Measurements from ENCODE around the gene AIP. TPM values are rescaled to one million over a fixed set of nuclear protein-coding genes. Genes with fewer than 3 reads are reported as not detected.

AIP gene
- total RNA-seq, 1 experiment from 2014 or later = 122 TPM

- no peak overlapping the region for H3K4me3 ChIP-seq
- H3K36me3 ChIP-seq = no peaks in the 10 kb centered on the region
- H3K27me3 ChIP-seq = no peaks in the 10 kb centered on the region
- H3K9me3 ChIP-seq = no peaks in the 10 kb centered on the region
- DNase-seq = no peak
Observed at GRCh38 chr11:67523556-67524479, 41.0 kb downstream of the AIP start.

GRCh38 chr11:67524480-67524808 lies 41.6 kb downstream of the AIP start:
- no peak overlapping the region for H3K4me3 ChIP-seq
- no peaks in the 10 kb centered on the region for H3K36me3 ChIP-seq
- no peak for DNase-seq
- no peaks in the 10 kb centered on the region for H3K27me3 ChIP-seq
- no peaks in the 10 kb centered on the region for H3K9me3 ChIP-seq

GRCh38 chr11:67525275-67525976 lies 42.6 kb downstream of the AIP start:
- Histone ChIP-seq H3K9me3 (no peaks in the 10 kb centered on the region), H3K36me3 (no peaks in the 10 kb centered on the region), H3K4me3 (no peak overlapping the region), H3K27me3 (no peaks in the 10 kb centered on the region)
- DNase-seq = no peak

GRCh38 chr11:67528376-67528775 lies 45.5 kb downstream of the AIP start:
- Histone ChIP-seq H3K4me3 (no peak overlapping the region), H3K27me3 (no peaks in the 10 kb centered on the region), H3K36me3 (no peaks in the 10 kb centered on the region), H3K9me3 (peaks cover 3% of the 10 kb centered on the region)
- no peak for DNase-seq

- DNase-seq = peak; percentile 40
- H3K9me3 ChIP-seq = peaks cover 17% of the 10 kb centered on the region
- no peaks in the 10 kb centered on the region for H3K36me3 ChIP-seq
- no peaks in the 10 kb centered on the region for H3K27me3 ChIP-seq
- H3K4me3 ChIP-seq = no peak overlapping the region
Observed at GRCh38 chr11:67530282-67530592, 47.4 kb downstream of the AIP start.

- Histone ChIP-seq H3K27me3 (no peaks in the 10 kb centered on the region), H3K4me3 (no peak overlapping the region), H3K36me3 (no peaks in the 10 kb centered on the region), H3K9me3 (peaks cover 20% of the 10 kb centered on the region)
- no peak for DNase-seq
Observed at GRCh38 chr11:67532889-67533288, 50.1 kb downstream of the AIP start.

- H3K36me3 ChIP-seq = no peaks in the 10 kb centered on the region
- no peaks in the 10 kb centered on the region for H3K27me3 ChIP-seq
- H3K4me3 ChIP-seq = no peak overlapping the region
- H3K9me3 ChIP-seq = peaks cover 20% of the 10 kb centered on the region
- DNase-seq = no peak
Observed at GRCh38 chr11:67534070-67534679, 51.3 kb downstream of the AIP start.

GRCh38 chr11:67535561-67535960 lies 52.7 kb downstream of the AIP start:
- no peak for DNase-seq
- Histone ChIP-seq H3K9me3 (peaks cover 20% of the 10 kb centered on the region), H3K36me3 (no peaks in the 10 kb centered on the region), H3K4me3 (no peak overlapping the region), H3K27me3 (no peaks in the 10 kb centered on the region)

GRCh38 chr11:67538306-67538705 lies 55.5 kb downstream of the AIP start:
- no peaks in the 10 kb centered on the region for H3K27me3 ChIP-seq
- DNase-seq = no peak
- H3K36me3 ChIP-seq = no peaks in the 10 kb centered on the region
- no peak overlapping the region for H3K4me3 ChIP-seq
- H3K9me3 ChIP-seq = peaks cover 18% of the 10 kb centered on the region

- no peak overlapping the region for H3K4me3 ChIP-seq
- H3K9me3 ChIP-seq = peaks cover 11% of the 10 kb centered on the region
- H3K27me3 ChIP-seq = no peaks in the 10 kb centered on the region
- no peak for DNase-seq
- no peaks in the 10 kb centered on the region for H3K36me3 ChIP-seq
Observed at GRCh38 chr11:67538823-67539505, 56.1 kb downstream of the AIP start.

GRCh38 chr11:67539550-67539949 lies 56.7 kb downstream of the AIP start:
- Histone ChIP-seq H3K9me3 (peaks cover 5% of the 10 kb centered on the region), H3K36me3 (no peaks in the 10 kb centered on the region), H3K4me3 (no peak overlapping the region), H3K27me3 (no peaks in the 10 kb centered on the region)
- DNase-seq = no peak

Other genes with a start within 250 kb of the AIP start
- gene GRK2, start 216.6 kb upstream of the AIP start, total RNA-seq (2014; rRNA removed; shearing (Covaris generic); ENCODE audit: low replicate concordance) = 24.2 and 31.8 TPM in 2 replicates
- 17.2 and 25.8 TPM in 2 replicates for gene ANKRD13D, start 193.7 kb upstream of the AIP start, total RNA-seq (2014; rRNA removed; shearing (Covaris generic); ENCODE audit: low replicate concordance)
- gene SSH3, start 179.5 kb upstream of the AIP start, total RNA-seq (2014; rRNA removed; shearing (Covaris generic); ENCODE audit: low replicate concordance) = 3.8 and 5.1 TPM in 2 replicates
- 17.3 and 40.1 TPM in 2 replicates for gene POLD4, start 129.5 kb upstream of the AIP start, total RNA-seq (2014; rRNA removed; shearing (Covaris generic); ENCODE audit: low replicate concordance)
- gene CLCF1, start 109.4 kb upstream of the AIP start, total RNA-seq (2014; rRNA removed; shearing (Covaris generic); ENCODE audit: low replicate concordance) = 6.4 and 7.7 TPM in 2 replicates
- 1.7 and 17.6 TPM in 2 replicates for gene RAD9A, start 91.0 kb upstream of the AIP start, total RNA-seq (2014; rRNA removed; shearing (Covaris generic); ENCODE audit: low replicate concordance)
- 244 and 262 TPM in 2 replicates for gene PPP1CA, start 81.2 kb upstream of the AIP start, total RNA-seq (2014; rRNA removed; shearing (Covaris generic); ENCODE audit: low replicate concordance)
- not detected in 2 replicates for gene TBC1D10C, start 78.9 kb upstream of the AIP start, total RNA-seq (2014; rRNA removed; shearing (Covaris generic); ENCODE audit: low replicate concordance)
- not detected in 2 replicates for gene CARNS1, start 67.3 kb upstream of the AIP start, total RNA-seq (2014; rRNA removed; shearing (Covaris generic); ENCODE audit: low replicate concordance)
- 77.9 and 121 TPM in 2 replicates for gene RPS6KB2, start 54.5 kb upstream of the AIP start, total RNA-seq (2014; rRNA removed; shearing (Covaris generic); ENCODE audit: low replicate concordance)
- not detected in 2 replicates for gene PTPRCAP, start 45.3 kb upstream of the AIP start, total RNA-seq (2014; rRNA removed; shearing (Covaris generic); ENCODE audit: low replicate concordance)
- gene CORO1B, start 39.5 kb upstream of the AIP start, total RNA-seq (2014; rRNA removed; shearing (Covaris generic); ENCODE audit: low replicate concordance) = 58.3 and 96.9 TPM in 2 replicates
- gene GPR152, start 30.3 kb upstream of the AIP start, total RNA-seq (2014; rRNA removed; shearing (Covaris generic); ENCODE audit: low replicate concordance) = not detected in 2 replicates
- gene CABP4, start 27.7 kb upstream of the AIP start, total RNA-seq (2014; rRNA removed; shearing (Covaris generic); ENCODE audit: low replicate concordance) = 0.26 and 3.0 TPM in 2 replicates
- 39.4 and 44.2 TPM in 2 replicates for gene TMEM134, start 13.8 kb upstream of the AIP start, total RNA-seq (2014; rRNA removed; shearing (Covaris generic); ENCODE audit: low replicate concordance)
- gene PITPNM1, start 22.3 kb downstream of the AIP start, total RNA-seq (2014; rRNA removed; shearing (Covaris generic); ENCODE audit: low replicate concordance) = 5.5 and 18.9 TPM in 2 replicates
- gene CDK2AP2, start 25.1 kb downstream of the AIP start, total RNA-seq (2014; rRNA removed; shearing (Covaris generic); ENCODE audit: low replicate concordance) = 14.1 and 14.8 TPM in 2 replicates
- gene CABP2, start 40.4 kb downstream of the AIP start, total RNA-seq (2014; rRNA removed; shearing (Covaris generic); ENCODE audit: low replicate concordance) = not detected in 2 replicates
- gene GSTP1, start 100.8 kb downstream of the AIP start, total RNA-seq (2014; rRNA removed; shearing (Covaris generic); ENCODE audit: low replicate concordance) = 280 and 743 TPM in 2 replicates
- gene NDUFV1, start 123.9 kb downstream of the AIP start, total RNA-seq (2014; rRNA removed; shearing (Covaris generic); ENCODE audit: low replicate concordance) = 274 and 469 TPM in 2 replicates
- gene NUDT8, start 146.9 kb downstream of the AIP start, total RNA-seq (2014; rRNA removed; shearing (Covaris generic); ENCODE audit: low replicate concordance) = 15.0 TPM in 1 of 2 replicates, not detected in the other
- not detected in 2 replicates for gene TBX10, start 156.7 kb downstream of the AIP start, total RNA-seq (2014; rRNA removed; shearing (Covaris generic); ENCODE audit: low replicate concordance)
- not detected in 2 replicates for gene ACY3, start 167.7 kb downstream of the AIP start, total RNA-seq (2014; rRNA removed; shearing (Covaris generic); ENCODE audit: low replicate concordance)
- not detected in 2 replicates for gene ALDH3B2, start 191.6 kb downstream of the AIP start, total RNA-seq (2014; rRNA removed; shearing (Covaris generic); ENCODE audit: low replicate concordance)